Endometrial microvascular endothelial cells (primary cell): ENCODE data around the gene BMP15. TPM values are rescaled to one million over a fixed set of nuclear protein-coding genes. Genes with fewer than 3 reads are reported as not detected.

Experiments used
- in situ Hi-C: cut with HindIII; loops from 2 replicates; pipeline ENCODE4 v1.10.0; 2017; ENCODE audit warnings: low sequenced_read_pairs, low pct_unique_long_range_greater_than_20kb; ENCODE audit errors: inconsistent ontology term
- total RNA-seq: library from RNA; depleted of rRNA; stranded (reverse); fragments of >200 nt; gene quantifications from one replicate; pipeline ENCODE4 v1.2.3, GENCODE V29; 2015; ENCODE audit errors: inconsistent ontology term

Gene BMP15
- total RNA-seq, 1 donor from 2014 or later = not detected

DNA sequence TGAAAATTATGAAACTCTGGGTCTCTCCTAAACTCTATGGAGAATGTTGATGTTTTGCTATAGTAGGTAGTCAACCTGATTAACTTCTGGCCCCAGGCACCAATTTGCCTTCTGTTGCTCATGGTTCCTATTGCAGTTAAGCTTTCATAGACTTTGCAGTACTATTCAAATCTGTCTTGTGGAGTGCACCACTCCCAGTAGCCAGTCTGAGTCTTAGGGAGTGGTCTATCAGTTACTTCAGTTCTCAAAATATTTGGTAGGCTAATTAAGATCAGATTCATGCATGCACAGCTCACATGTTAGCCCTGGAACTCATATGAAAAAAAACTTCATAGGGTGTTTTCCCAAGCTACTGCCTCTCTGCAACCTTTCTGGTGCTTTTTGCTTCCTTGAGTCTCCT is 53.3 kb downstream of the BMP15 start:
- in situ Hi-C loops = no loop called here

Other genes with a start within 250 kb of the BMP15 start
- 24.0 TPM for gene SHROOM4, start 96.5 kb upstream of the BMP15 start, total RNA-seq